ENCODE data around the gene ARF3. TPM values are rescaled to one million over a fixed set of nuclear protein-coding genes. Genes with fewer than 3 reads are reported as not detected.

ARF3 gene
- total RNA-seq = 28.2 and 48.5 TPM in 2 replicates

DNA sequence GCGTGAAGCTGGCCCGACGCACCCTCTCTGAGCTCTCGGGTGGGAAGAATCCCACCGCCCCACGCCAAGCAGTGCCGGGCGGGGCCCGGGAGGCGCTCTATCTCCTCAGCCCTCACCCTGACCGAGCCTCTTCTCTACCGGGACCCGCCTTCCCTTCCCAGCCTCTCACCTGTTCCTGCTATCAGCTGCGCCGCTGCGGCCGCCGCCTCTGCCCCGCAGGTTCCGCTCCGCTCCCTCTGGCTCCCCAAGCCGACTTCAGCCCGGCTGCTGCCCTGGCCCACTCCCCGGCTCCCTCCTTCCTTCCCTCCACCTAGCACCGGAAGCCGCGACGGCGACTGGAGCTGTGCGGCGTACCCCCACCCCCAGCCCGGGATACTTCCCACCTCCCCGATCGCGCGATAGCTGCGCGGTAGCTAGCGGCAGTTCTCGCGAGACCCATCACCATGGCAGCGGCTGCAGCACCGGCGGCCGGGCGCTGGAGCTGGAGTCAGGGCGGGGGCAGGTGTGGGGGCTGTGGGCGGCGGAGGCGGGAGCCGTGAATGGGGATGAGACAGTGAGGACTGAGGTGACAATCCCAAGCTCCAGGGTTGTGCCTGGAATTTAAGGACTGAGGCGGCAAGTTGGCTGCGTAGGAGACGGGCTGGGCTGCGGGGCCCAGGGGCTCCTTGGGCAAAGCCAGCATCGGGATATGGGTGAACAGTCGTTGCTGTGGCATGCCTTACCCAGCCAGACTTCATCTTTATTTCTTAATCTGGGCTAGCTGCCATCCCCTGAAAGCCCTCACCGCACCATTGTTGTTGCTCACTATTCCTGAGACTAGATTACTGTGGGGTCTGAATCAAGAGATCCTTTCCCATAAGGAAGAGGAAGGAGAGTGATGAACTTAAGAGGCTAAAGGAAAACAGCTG lies at the start of gene ARF3:
TSS of gene ARF3 (minus strand) at position 347 of the 908 bp plus-strand sequence. CDS start 16,392 bp downstream, outside the sequence.

GRCh38 chr12:48999371-49000131 lies 42.3 kb upstream of the ARF3 start, which contains the start of gene DDN:
Gene DDN (minus strand): TSS chr12:48999375. CDS start chr12:48999287, 88 bp downstream.

DNA sequence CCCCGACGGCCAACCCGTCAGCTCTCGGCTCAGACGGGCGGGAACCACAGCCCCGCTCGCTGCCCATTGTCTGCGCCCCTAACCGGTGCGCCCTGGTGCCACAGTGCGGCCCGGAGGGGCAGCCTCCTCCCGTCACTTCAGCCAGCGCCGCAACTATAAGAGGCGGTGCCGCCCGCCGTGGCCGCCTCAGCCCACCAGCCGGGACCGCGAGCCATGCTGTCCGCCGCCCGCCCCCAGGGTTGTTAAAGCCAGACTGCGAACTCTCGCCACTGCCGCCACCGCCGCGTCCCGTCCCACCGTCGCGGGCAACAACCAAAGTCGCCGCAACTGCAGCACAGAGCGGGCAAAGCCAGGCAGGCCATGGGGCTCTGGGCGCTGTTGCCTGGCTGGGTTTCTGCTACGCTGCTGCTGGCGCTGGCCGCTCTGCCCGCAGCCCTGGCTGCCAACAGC lies 21.0 kb upstream of the ARF3 start, which contains the start of gene WNT1:
TSS of gene WNT1 (plus strand) at position 32 of the 450 bp plus-strand sequence. CDS start at position 361, 329 bp downstream.

DNA sequence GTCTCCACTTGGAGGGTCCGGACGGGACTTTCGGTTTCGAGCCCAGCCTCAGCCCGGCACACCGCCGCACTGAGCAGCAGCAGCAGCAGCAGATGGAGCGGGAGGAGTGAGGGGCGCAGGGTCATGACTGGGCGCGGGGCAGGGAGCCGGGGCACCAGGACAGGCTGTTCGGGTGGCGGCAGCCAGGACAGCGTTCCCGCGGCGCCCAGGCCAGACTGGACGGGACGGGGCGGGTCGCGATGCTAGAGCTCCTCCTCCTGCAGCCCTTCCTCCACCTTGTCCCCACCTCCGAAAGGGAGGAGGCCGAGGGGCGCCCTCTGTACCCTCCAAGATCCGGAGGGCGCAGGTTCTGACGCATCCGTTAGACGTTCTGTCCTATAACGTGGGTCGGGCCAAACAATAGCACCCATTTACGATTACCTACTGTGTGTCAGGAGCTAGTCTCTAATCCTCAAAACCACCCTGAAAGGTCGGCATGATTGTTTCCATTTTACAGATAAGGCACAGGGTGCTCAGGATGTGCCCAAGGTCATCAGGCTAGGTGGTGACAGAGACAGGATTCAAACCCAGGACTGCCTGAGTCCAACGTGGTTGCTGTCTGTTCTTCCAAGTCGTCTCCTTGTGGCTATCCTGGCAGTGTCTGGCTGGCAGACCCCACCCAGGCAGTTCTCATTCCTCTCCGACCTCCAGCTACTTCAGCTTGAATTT lies 31.8 kb downstream of the ARF3 start, which contains the start of gene FKBP11:
TSS of gene FKBP11 (minus strand) at position 189 of the 708 bp plus-strand sequence. CDS start at position 125, 64 bp downstream.

Other genes with a start within 250 kb of the ARF3 start
- 27.3 and 31.4 TPM in 2 replicates for gene CCNT1, start 240.8 kb downstream of the ARF3 start, total RNA-seq
- 48.9 and 76.4 TPM in 2 replicates for gene ADCY6, start 168.4 kb downstream of the ARF3 start, total RNA-seq
- 10.1 and 10.7 TPM in 2 replicates for gene CACNB3, start 139.0 kb downstream of the ARF3 start, total RNA-seq
- gene DDX23, start 105.3 kb downstream of the ARF3 start, total RNA-seq = 76.7 and 104 TPM in 2 replicates
- gene RND1, start 91.6 kb downstream of the ARF3 start, total RNA-seq = 0.19 and 0.28 TPM in 2 replicates
- 26.8 and 38.9 TPM in 2 replicates for gene FKBP11, start 32.0 kb downstream of the ARF3 start, total RNA-seq
- under 0.01 TPM in 2 replicates for gene WNT10B, start 14.2 kb upstream of the ARF3 start, total RNA-seq
- gene WNT1, start 20.8 kb upstream of the ARF3 start, total RNA-seq = not detected in 2 replicates
- 0.28 and 0.38 TPM in 2 replicates for gene DDN, start 41.9 kb upstream of the ARF3 start, total RNA-seq
- gene PRKAG1, start 61.3 kb upstream of the ARF3 start, total RNA-seq = 63.5 and 69.3 TPM in 2 replicates
- gene KMT2D, start 103.3 kb upstream of the ARF3 start, total RNA-seq = 19.7 and 25.9 TPM in 2 replicates
- gene RHEBL1, start 112.5 kb upstream of the ARF3 start, total RNA-seq = 0.56 and 1.2 TPM in 2 replicates
- gene DHH, start 137.3 kb upstream of the ARF3 start, total RNA-seq = 0.19 TPM in 1 of 2 replicates, not detected in the other
- 60.6 and 66.2 TPM in 2 replicates for gene LMBR1L, start 153.4 kb upstream of the ARF3 start, total RNA-seq
- 957 and 3,447 TPM in 2 replicates for gene TUBA1B, start 173.9 kb upstream of the ARF3 start, total RNA-seq
- gene TUBA1A, start 231.6 kb upstream of the ARF3 start, total RNA-seq = 439 and 1,042 TPM in 2 replicates

All from regular cardiac myocyte (primary cell).